H1 (cell line): Measurements from ENCODE around the gene PAXIP1. TPM values are rescaled to one million over a fixed set of nuclear protein-coding genes. Genes with fewer than 3 reads are reported as not detected.

Experiments used
- CTCF ChIA-PET: fragments of 300-600 bp; sonication (Branson Sonifier 250); formaldehyde crosslinking; loops from one replicate; lab custom pipeline; 2021; ENCODE audit not compliant: partially characterized antibody; lab: Charles Lee
- POLR2A ChIA-PET: fragments of 300-600 bp; sonication (Branson Sonifier 250); formaldehyde crosslinking; loops from one replicate; lab custom pipeline; 2021; ENCODE audit warnings: inconsistent platforms; ENCODE audit not compliant: partially characterized antibody; lab: Charles Lee
- DNase-seq, 2 experiments: peaks; one replicate each; pipeline versions ENCODE4 v3.0.0 to v3.0.0-alpha.2; 2010 to 2022; ENCODE audit warnings: low spot score in 2 of 2, low read depth in 1 of 2, mixed read lengths in 1 of 2
- FAIRE-seq: peaks from 2 replicates; lab custom pipeline; 2011; peaks lifted over from hg19 to GRCh38; lab: Jason Lieb, UNC
- H2AFZ ChIP-seq: 2 replicates; pipeline ENCODE4 v1.8.1; 2012; ENCODE audit warnings: low read length, inconsistent platforms
- H2AK5ac ChIP-seq: 2 replicates; pipeline ENCODE4 v1.6.1; 2013; ENCODE audit warnings: low read depth, low read length
- H2BK120ac ChIP-seq: replicated peaks from 2 replicates; pipeline ENCODE3; 2013; ENCODE audit warnings: low read depth, low read length, inconsistent platforms
- H2BK12ac ChIP-seq: 2 replicates; pipeline ENCODE4 v1.6.1; 2013; ENCODE audit warnings: low read depth, low read length
- H2BK15ac ChIP-seq: 2 replicates; pipeline ENCODE4 v1.6.1; 2013; ENCODE audit warnings: low read length
- H2BK20ac ChIP-seq: 2 replicates; pipeline ENCODE4 v1.6.1; 2013; ENCODE audit warnings: low read length
- H2BK5ac ChIP-seq: 2 replicates; pipeline ENCODE4 v1.6.1; 2013; ENCODE audit warnings: low read depth, low read length
- H3K14ac ChIP-seq: 2 replicates; pipeline ENCODE4 v1.6.1; 2013; ENCODE audit warnings: inconsistent platforms; ENCODE audit not compliant: insufficient read length
- H3K18ac ChIP-seq: 2 replicates; pipeline ENCODE4 v1.6.1; 2013; ENCODE audit warnings: low read length; ENCODE audit errors: extremely low read depth
- H3K23ac ChIP-seq: 2 replicates; pipeline ENCODE4 v1.6.1; 2013; ENCODE audit warnings: inconsistent platforms; ENCODE audit not compliant: insufficient read length
- H3K23me2 ChIP-seq: 2 replicates; pipeline ENCODE4 v1.6.1; 2013; ENCODE audit warnings: low read depth, low read length
- H3K27ac ChIP-seq: 2 replicates; pipeline ENCODE4 v1.6.1; 2011; ENCODE audit warnings: low read depth, low read length, inconsistent platforms
- H3K27me3 ChIP-seq, 4 experiments: replicated peaks in 1 of 4; 1 replicate in 1 of 4; 2 replicates in 3 of 4; pipeline versions ENCODE4 v1.6.1 to v1.8.1; 2011 to 2013; ENCODE audit warnings: low read length in 3 of 4, mild to moderate bottlenecking in 3 of 4, inconsistent platforms in 2 of 4, mixed read lengths in 2 of 4, moderate library complexity in 1 of 4; ENCODE audit not compliant: control insufficient read depth in 3 of 4, insufficient read depth in 3 of 4; ENCODE audit errors: extremely low read depth in 1 of 4
- H3K36me3 ChIP-seq, 4 experiments: 2 replicates each; pipeline versions ENCODE4 v1.6.1 to v1.8.1; 2011 to 2013; ENCODE audit warnings: mild to moderate bottlenecking in 4 of 4, low read length in 3 of 4, moderate library complexity in 2 of 4, control low read depth in 1 of 4, inconsistent platforms in 1 of 4; ENCODE audit not compliant: insufficient read depth in 4 of 4, control insufficient read depth in 2 of 4
- H3K4ac ChIP-seq: replicated peaks from 2 replicates; pipeline ENCODE3; 2013; ENCODE audit warnings: low read length, low read depth, mixed read lengths, inconsistent platforms; ENCODE audit not compliant: insufficient read length
- H3K4me1 ChIP-seq, 4 experiments: replicated peaks in 1 of 4; 1 replicate in 1 of 4; 2 replicates in 3 of 4; pipeline versions ENCODE4 v1.6.1 to v1.8.1; 2011 to 2013; ENCODE audit warnings: low read length in 3 of 4, inconsistent platforms in 2 of 4, mixed read lengths in 1 of 4; ENCODE audit not compliant: insufficient read depth in 4 of 4, control insufficient read depth in 3 of 4
- H3K4me2 ChIP-seq, 2 experiments: 2 replicates each; pipeline versions ENCODE4 v1.6.1 to v1.8.1; 2011 to 2013; ENCODE audit warnings: low read depth in 2 of 2, low read length in 2 of 2, control low read depth in 1 of 2, inconsistent platforms in 1 of 2, mild to moderate bottlenecking in 1 of 2; ENCODE audit not compliant: insufficient read depth in 1 of 2
- H3K4me3 ChIP-seq, 4 experiments: fragments of 200-600, 300-600 bp in 1 of 4; sonication (generic), shearing (Covaris generic), sonication (Bioruptor Twin) in 1 of 4; 2 replicates each; pipeline versions ENCODE4 v1.5.1 to v1.8.1; 2011 to 2016; ENCODE audit warnings: low read length in 4 of 4, low read depth in 3 of 4, control low read depth in 2 of 4, inconsistent platforms in 2 of 4, mild to moderate bottlenecking in 2 of 4, mixed read lengths in 1 of 4, moderate library complexity in 1 of 4; ENCODE audit not compliant: insufficient read depth in 2 of 4; ENCODE audit errors: extremely low read depth in 1 of 4
- H3K56ac ChIP-seq: replicated peaks from 2 replicates; pipeline ENCODE3; 2013; ENCODE audit warnings: low read depth, mild to moderate bottlenecking, mixed read lengths, low read length, inconsistent platforms; ENCODE audit not compliant: insufficient read length
- H3K79me1 ChIP-seq: 2 replicates; pipeline ENCODE4 v1.6.1; 2013; ENCODE audit warnings: low read depth, low read length, control low read depth
- H3K79me2 ChIP-seq, 2 experiments: 2 replicates each; pipeline versions ENCODE4 v1.6.1 to v1.8.1; 2012 to 2013; ENCODE audit warnings: low read length in 2 of 2, mild to moderate bottlenecking in 2 of 2, inconsistent platforms in 1 of 2; ENCODE audit not compliant: insufficient read depth in 2 of 2, control insufficient read depth in 1 of 2
- H3K9ac ChIP-seq, 4 experiments: replicated peaks in 1 of 4; 1 replicate in 1 of 4; 2 replicates in 3 of 4; pipeline versions ENCODE4 v1.6.1 to v1.8.1; 2011 to 2013; ENCODE audit warnings: low read depth in 3 of 4, low read length in 3 of 4, control low read depth in 2 of 4, mild to moderate bottlenecking in 2 of 4, moderate library complexity in 2 of 4, inconsistent platforms in 1 of 4; ENCODE audit errors: extremely low read depth in 1 of 4
- H3K9me3 ChIP-seq, 2 experiments: 2 replicates each; pipeline versions ENCODE4 v1.6.1 to v1.8.1; 2012 to 2013; ENCODE audit warnings: mild to moderate bottlenecking in 2 of 2, moderate library complexity in 2 of 2, control low read depth in 1 of 2, inconsistent platforms in 1 of 2, low read depth in 1 of 2, low read length in 1 of 2, mixed read lengths in 1 of 2; ENCODE audit not compliant: insufficient read depth in 2 of 2
- H4K20me1 ChIP-seq, 2 experiments: replicated peaks in 1 of 2; 2 replicates each; pipeline versions ENCODE3 to v1.8.1; 2011 to 2013; ENCODE audit warnings: inconsistent platforms in 2 of 2, low read length in 2 of 2, mild to moderate bottlenecking in 1 of 2; ENCODE audit not compliant: insufficient read depth in 2 of 2, control insufficient read depth in 1 of 2
- H4K5ac ChIP-seq: 2 replicates; pipeline ENCODE4 v1.6.1; 2013; ENCODE audit warnings: low read length, low read depth, mixed read lengths, inconsistent platforms; ENCODE audit not compliant: insufficient read length
- H4K8ac ChIP-seq: 2 replicates; pipeline ENCODE4 v1.8.0; 2013; ENCODE audit warnings: mild to moderate bottlenecking, moderate library complexity, low read length, inconsistent platforms; ENCODE audit not compliant: insufficient read depth; ENCODE audit errors: extremely low read depth
- H4K91ac ChIP-seq: replicated peaks from 2 replicates; pipeline ENCODE3; 2013; ENCODE audit warnings: low read length, mixed read lengths, inconsistent platforms; ENCODE audit not compliant: insufficient read length
- CBX8 ChIP-seq: fragments of 300-800, 300-1000 bp; sonication (generic); IDR thresholded peaks from 2 replicates; pipeline ENCODE4 v1.7.1; 2016; ENCODE audit warnings: low read depth, low read length, borderline replicate concordance
- EP300 ChIP-seq, 2 experiments: IDR thresholded peaks; 1 replicate in 1 of 2; 2 replicates in 1 of 2; pipeline ENCODE4 v1.6.1; 2011 to 2012; ENCODE audit warnings: low read depth in 2 of 2, low read length in 2 of 2, mild to moderate bottlenecking in 2 of 2, borderline replicate concordance in 1 of 2, inconsistent platforms in 1 of 2, moderate library complexity in 1 of 2
- GABPA ChIP-seq: IDR thresholded peaks from 2 replicates; pipeline ENCODE4 v1.6.1; 2011; ENCODE audit warnings: mild to moderate bottlenecking, low read length, moderate library complexity, borderline replicate concordance; ENCODE audit not compliant: insufficient read depth
- HDAC2 ChIP-seq, 2 experiments: fragments of 300-600 bp in 1 of 2; sonication (generic) in 1 of 2; IDR thresholded peaks; 2 replicates each; pipeline ENCODE4 v1.6.1; 2011 to 2012; ENCODE audit warnings: low read depth in 2 of 2, low read length in 2 of 2, mild to moderate bottlenecking in 2 of 2, moderate library complexity in 2 of 2, borderline replicate concordance in 1 of 2, inconsistent platforms in 1 of 2
- MAFK ChIP-seq: IDR thresholded peaks from 2 replicates; pipeline ENCODE4 v1.6.1; 2012; ENCODE audit warnings: low read depth, mild to moderate bottlenecking, improper control_type of control experiment, low read length
- MAX ChIP-seq: IDR thresholded peaks from 2 replicates; pipeline ENCODE4 v1.6.1; 2012; ENCODE audit warnings: inconsistent platforms
- NANOG ChIP-seq: IDR thresholded peaks from 2 replicates; pipeline ENCODE4 v1.6.1; 2011; ENCODE audit warnings: low read length, low read depth, mild to moderate bottlenecking, inconsistent platforms; ENCODE audit not compliant: insufficient read depth, poor library complexity, severe bottlenecking
- PHF8 ChIP-seq: fragments of 200-600 bp; sonication (generic); conservative IDR thresholded peaks from 2 replicates; pipeline ENCODE4 v1.7.1; 2012; ENCODE audit warnings: low read depth, mild to moderate bottlenecking, inconsistent platforms, low read length, moderate library complexity
- RAD21 ChIP-seq, 2 experiments: IDR thresholded peaks in 1 of 2; conservative IDR thresholded peaks in 1 of 2; 2 replicates each; pipeline ENCODE4 v1.6.1; 2011; ENCODE audit warnings: low read depth in 2 of 2, low read length in 2 of 2, improper control_type of control experiment in 1 of 2, inconsistent platforms in 1 of 2, mild to moderate bottlenecking in 1 of 2, moderate library complexity in 1 of 2
- SIRT6 ChIP-seq: IDR thresholded peaks from one replicate; pipeline ENCODE4 v1.7.1; 2012; ENCODE audit warnings: low read length, inconsistent platforms
- SUZ12 ChIP-seq: fragments of 200-600 bp; sonication (generic); IDR thresholded peaks from 2 replicates; pipeline ENCODE4 v1.6.1; 2012; ENCODE audit warnings: mild to moderate bottlenecking, inconsistent platforms, low read length, moderate library complexity, mixed read lengths
- TBP ChIP-seq: IDR thresholded peaks from 2 replicates; pipeline ENCODE4 v1.6.1; 2011; ENCODE audit warnings: low read depth, low read length, improper control_type of control experiment
- YY1 ChIP-seq: IDR thresholded peaks from 2 replicates; pipeline ENCODE4 v1.6.1; 2011; ENCODE audit warnings: low read depth, mild to moderate bottlenecking, low read length
- WGBS, 2 experiments: shearing (Covaris generic) in 1 of 2; methylation state at CpG; one replicate each; pipeline versions ENCODE4 v1.1.6 to v1.1.7; 2013 to 2015; ENCODE audit warnings: low lambda C conversion rate in 2 of 2, mixed read lengths in 2 of 2, inconsistent platforms in 1 of 2, low coverage in 1 of 2, missing lambda C conversion rate in 1 of 2; ENCODE audit not compliant: insufficient replicate concordance in 2 of 2, insufficient coverage in 1 of 2, insufficient read length in 1 of 2; ENCODE audit errors: extremely low coverage in 1 of 2, missing lambda C conversion rate in 1 of 2; 5-methylcytosine and 5-hydroxymethylcytosine counted together
- polyA plus RNA-seq, 7 experiments: library from polyadenylated mRNA; depleted of rRNA in 3 of 7; stranded (reverse) in 5 of 7; unstranded in 2 of 7; fragments of >200 nt in 5 of 7; fragments of 200-250 nt in 2 of 7; gene quantifications; 1 replicate in 5 of 7; 2 replicates in 1 of 7; 4 replicates in 1 of 7; pipeline versions ENCODE4 v1.2.1 to v1.2.3, GENCODE V29; 2011 to 2013; ENCODE audit warnings: missing spikeins in 2 of 7, mixed read lengths in 2 of 7
- total RNA-seq: library from RNA; stranded (reverse); fragmentation: NEBNext Ultra II Directional; extraction: Animal tissue kit (Norgen Biotek cat#: 25700); gene quantifications from 2 replicates; pipeline ENCODE4 v1.2.1, GENCODE V29; 2021

Gene PAXIP1
- total and polyA plus RNA-seq, 2 of the 8 experiments (the other 6 are each of a cell fraction or from before 2014, with no cell fraction given): 32.4 to 32.8 TPM

- H2BK15ac ChIP-seq: no peak overlapping the region
- no peak overlapping the region for H2AFZ ChIP-seq
- no peak overlapping the region for H2BK20ac ChIP-seq
- H3K36me3 ChIP-seq: peaks cover 11 to 40% (median 18%) of the 10 kb centered on the region in 4 experiments; a peak in 7 of 8 replicates
- no peak overlapping the region for H3K4me3 ChIP-seq
- no peak for DNase-seq
- H4K91ac ChIP-seq: no peak overlapping the region
- peaks cover 2 to 35% of the 10 kb centered on the region in 2 experiments; a peak in 3 of 4 replicates for H3K79me2 ChIP-seq
- H3K9me3 ChIP-seq: no peaks in the 10 kb centered on the region
- no peaks in the 10 kb centered on the region for H3K23me2 ChIP-seq
- H3K79me1 ChIP-seq: peaks cover 6% of the 10 kb centered on the region
- no peak overlapping the region for H3K4ac ChIP-seq
- no peak for FAIRE-seq
- no peaks in the 10 kb centered on the region for H3K4me1 ChIP-seq
- H3K56ac ChIP-seq: no peak overlapping the region
- H2AK5ac ChIP-seq: no peak overlapping the region
- no peak overlapping the region for H2BK5ac ChIP-seq
- WGBS, 2 experiments: 96% methylated on average over 7 of the region's 7 CpGs; no CpG with 5 or more reads in 1 of the 2 experiments
- no peak overlapping the region for H3K23ac ChIP-seq
- H2BK120ac ChIP-seq: no peak overlapping the region
- H4K8ac ChIP-seq: no peak overlapping the region
- no peak overlapping the region for H4K5ac ChIP-seq
- no peak overlapping the region for H3K9ac ChIP-seq
- H3K27ac ChIP-seq: no peak overlapping the region
- POLR2A ChIA-PET: interaction anchor here (0.8 kb wide), 1 partner anchor 76 kb away, joined by 3 read pairs; no protein-coding TSS in a partner anchor
- H3K18ac ChIP-seq: no peak overlapping the region
- no peak overlapping the region for H3K14ac ChIP-seq
- CTCF ChIA-PET: interaction anchor here (0.8 kb wide), 1 partner anchor 20 kb away, joined by 3 read pairs; no protein-coding TSS in a partner anchor
- H4K20me1 ChIP-seq: peaks cover 4 to 14% of the 10 kb centered on the region in 2 experiments
- H3K27me3 ChIP-seq: no peaks in the 10 kb centered on the region
- no peak overlapping the region for H2BK12ac ChIP-seq
- H3K4me2 ChIP-seq: no peak overlapping the region
- TF ChIP-seq HDAC2 (IDR thresholded peaks at IDR 0.05; ENCODE audit: borderline replicate concordance in 1 of 2, low read depth in 2 of 2, low read length in 2 of 2) (no peak), CBX8 (no peak), GABPA (no peak), TBP (no peak), SIRT6 (no peak), SUZ12 (no peak), EP300 (IDR thresholded peaks at IDR 0.05; ENCODE audit: borderline replicate concordance in 1 of 2, low read depth in 2 of 2, low read length in 2 of 2) (no peak), YY1 (no peak), PHF8 (no peak), NANOG (no peak), MAX (no peak), RAD21 (IDR thresholded peaks at IDR 0.05 in 1 of 2, conservative IDR thresholded peaks at IDR 0.05 in 1 of 2; ENCODE audit: low read depth in 2 of 2, low read length in 2 of 2) (no peak), MAFK (no peak)
Measured at GRCh38 chr7:154973381-154973780, 29.5 kb downstream of the PAXIP1 start.
